Neural crest cell (in vitro differentiated cells): ENCODE measurements around the gene CAD. TPM values are rescaled to one million over a fixed set of nuclear protein-coding genes. Genes with fewer than 3 reads are reported as not detected.

ENCODE experiments used
- DNase-seq: peaks from one replicate; pipeline ENCODE4 v3.0.0; 2021; ENCODE audit warnings: low read depth, mixed read lengths, low spot score
- H3K27ac Mint-ChIP-seq: one replicate; pipeline ENCODE4 v1.8.0; 2021; ENCODE audit warnings: mild to moderate bottlenecking, mixed read lengths; ENCODE audit not compliant: unreplicated experiment
- H3K27me3 Mint-ChIP-seq: 2 replicates; pipeline ENCODE4 v1.8.0; 2021; ENCODE audit warnings: low read depth, mild to moderate bottlenecking, mixed read lengths
- H3K36me3 Mint-ChIP-seq: 2 replicates; pipeline ENCODE4 v1.8.0; 2021; ENCODE audit warnings: low read depth, mild to moderate bottlenecking, mixed read lengths
- H3K4me1 Mint-ChIP-seq: 2 replicates; pipeline ENCODE4 v1.8.0; 2021; ENCODE audit warnings: mixed read lengths
- H3K4me3 Mint-ChIP-seq: one replicate; pipeline ENCODE4 v1.8.0; 2021; ENCODE audit warnings: mild to moderate bottlenecking, mixed read lengths
- H3K9me3 Mint-ChIP-seq: 2 replicates; pipeline ENCODE4 v1.8.0; 2021; ENCODE audit warnings: mixed read lengths
- total RNA-seq: library from RNA; stranded (reverse); gene quantifications from 2 replicates; pipeline ENCODE4 v1.2.1, GENCODE V29; 2021
- TF ChIP-seq, protein P1 (sequence below): fragments of 200-600 bp; sonication (generic); conservative IDR thresholded peaks from 2 replicates; pipeline ENCODE4 v1.5.0; 2021; ENCODE audit warnings: antibody characterized with exemption, mild to moderate bottlenecking

Gene CAD
- total RNA-seq, 1 donor from 2014 or later = 117 TPM

DNA sequence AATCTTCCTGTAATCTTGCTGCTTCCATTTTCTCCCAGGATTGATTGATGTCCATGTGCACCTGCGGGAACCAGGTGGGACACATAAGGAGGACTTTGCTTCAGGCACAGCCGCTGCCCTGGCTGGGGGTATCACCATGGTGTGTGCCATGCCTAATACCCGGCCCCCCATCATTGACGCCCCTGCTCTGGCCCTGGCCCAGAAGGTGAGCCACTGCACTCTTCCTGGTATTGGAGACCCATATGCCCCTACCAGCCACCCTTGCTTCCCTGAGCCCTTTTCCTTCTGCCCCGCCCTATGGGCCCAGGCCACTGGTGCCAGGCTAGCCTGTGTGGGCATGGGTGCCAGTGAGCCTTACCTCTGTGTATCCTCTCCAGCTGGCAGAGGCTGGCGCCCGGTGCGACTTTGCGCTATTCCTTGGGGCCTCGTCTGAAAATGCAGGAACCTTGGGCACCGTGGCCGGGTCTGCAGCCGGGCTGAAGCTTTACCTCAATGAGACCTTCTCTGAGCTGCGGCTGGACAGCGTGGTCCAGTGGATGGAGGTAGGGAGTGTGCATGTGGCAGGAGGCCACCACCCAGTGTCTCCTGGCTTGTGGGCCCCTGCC is 20.3 kb downstream of the CAD start:
- no peaks in the 10 kb centered on the region for H3K9me3 Mint-ChIP-seq
- H3K27me3 Mint-ChIP-seq = no peaks in the 10 kb centered on the region
- peaks cover 13% of the 10 kb centered on the region for H3K36me3 Mint-ChIP-seq

DNA sequence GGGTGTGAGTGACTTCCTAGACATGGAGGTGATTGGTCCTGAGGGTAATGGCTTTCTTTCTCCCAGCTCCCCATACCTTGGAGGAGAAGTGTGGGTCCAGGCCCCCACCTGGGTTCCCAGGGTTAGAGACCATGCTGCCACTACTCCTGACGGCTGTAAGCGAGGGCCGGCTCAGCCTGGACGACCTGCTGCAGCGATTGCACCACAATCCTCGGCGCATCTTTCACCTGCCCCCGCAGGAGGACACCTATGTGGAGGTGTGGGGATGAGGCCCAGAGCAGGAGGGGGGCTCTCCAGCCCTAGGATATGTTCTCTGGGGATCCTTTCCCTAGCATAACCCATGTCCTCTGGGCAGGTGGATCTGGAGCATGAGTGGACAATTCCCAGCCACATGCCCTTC is 21.8 kb downstream of the CAD start:
- Mint-ChIP-seq H3K36me3 (peaks cover 13% of the 10 kb centered on the region), H3K27ac (no peak overlapping the region), H3K27me3 (no peaks in the 10 kb centered on the region), H3K9me3 (no peaks in the 10 kb centered on the region), H3K4me1 (no peaks in the 10 kb centered on the region), H3K4me3 (no peak overlapping the region)
- no peak for DNase-seq
- TF ChIP-seq, protein P1, sequence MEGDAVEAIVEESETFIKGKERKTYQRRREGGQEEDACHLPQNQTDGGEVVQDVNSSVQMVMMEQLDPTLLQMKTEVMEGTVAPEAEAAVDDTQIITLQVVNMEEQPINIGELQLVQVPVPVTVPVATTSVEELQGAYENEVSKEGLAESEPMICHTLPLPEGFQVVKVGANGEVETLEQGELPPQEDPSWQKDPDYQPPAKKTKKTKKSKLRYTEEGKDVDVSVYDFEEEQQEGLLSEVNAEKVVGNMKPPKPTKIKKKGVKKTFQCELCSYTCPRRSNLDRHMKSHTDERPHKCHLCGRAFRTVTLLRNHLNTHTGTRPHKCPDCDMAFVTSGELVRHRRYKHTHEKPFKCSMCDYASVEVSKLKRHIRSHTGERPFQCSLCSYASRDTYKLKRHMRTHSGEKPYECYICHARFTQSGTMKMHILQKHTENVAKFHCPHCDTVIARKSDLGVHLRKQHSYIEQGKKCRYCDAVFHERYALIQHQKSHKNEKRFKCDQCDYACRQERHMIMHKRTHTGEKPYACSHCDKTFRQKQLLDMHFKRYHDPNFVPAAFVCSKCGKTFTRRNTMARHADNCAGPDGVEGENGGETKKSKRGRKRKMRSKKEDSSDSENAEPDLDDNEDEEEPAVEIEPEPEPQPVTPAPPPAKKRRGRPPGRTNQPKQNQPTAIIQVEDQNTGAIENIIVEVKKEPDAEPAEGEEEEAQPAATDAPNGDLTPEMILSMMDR = no peak

More for the DNA sequence above, 20.3 kb downstream of the CAD start:
- DNase-seq = no peak
- TF ChIP-seq, protein P1 = no peak
- Mint-ChIP-seq H3K4me1 (no peaks in the 10 kb centered on the region), H3K4me3 (no peak overlapping the region), H3K27ac (no peak overlapping the region)

DNA sequence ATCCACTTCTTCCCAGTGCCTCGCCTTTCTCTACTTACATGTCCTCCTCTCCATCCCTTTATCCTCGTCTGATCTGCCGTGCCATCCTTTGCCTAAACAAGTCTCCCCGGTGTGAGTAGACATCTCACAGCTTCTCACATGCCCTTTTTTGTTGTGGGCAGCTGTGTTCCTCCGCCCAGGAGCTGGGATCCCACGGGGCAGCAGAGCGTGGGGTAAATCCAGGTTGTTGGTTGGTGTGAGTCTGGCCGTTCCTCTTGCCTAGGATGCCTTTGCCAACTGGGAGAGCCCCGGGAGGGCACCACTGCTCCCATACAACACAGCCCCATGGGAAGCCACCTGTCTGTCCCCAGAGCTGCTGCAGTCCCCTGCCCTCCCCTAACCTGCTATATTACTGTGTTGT is 23.2 kb downstream of the CAD start:
- no peaks in the 10 kb centered on the region for H3K27me3 Mint-ChIP-seq
- no peak overlapping the region for H3K4me3 Mint-ChIP-seq
- no peaks in the 10 kb centered on the region for H3K4me1 Mint-ChIP-seq
- no peaks in the 10 kb centered on the region for H3K9me3 Mint-ChIP-seq
- no peak for DNase-seq
- no peak overlapping the region for H3K27ac Mint-ChIP-seq
- TF ChIP-seq, protein P1 = no peak
- H3K36me3 Mint-ChIP-seq = peaks cover 13% of the 10 kb centered on the region

DNA sequence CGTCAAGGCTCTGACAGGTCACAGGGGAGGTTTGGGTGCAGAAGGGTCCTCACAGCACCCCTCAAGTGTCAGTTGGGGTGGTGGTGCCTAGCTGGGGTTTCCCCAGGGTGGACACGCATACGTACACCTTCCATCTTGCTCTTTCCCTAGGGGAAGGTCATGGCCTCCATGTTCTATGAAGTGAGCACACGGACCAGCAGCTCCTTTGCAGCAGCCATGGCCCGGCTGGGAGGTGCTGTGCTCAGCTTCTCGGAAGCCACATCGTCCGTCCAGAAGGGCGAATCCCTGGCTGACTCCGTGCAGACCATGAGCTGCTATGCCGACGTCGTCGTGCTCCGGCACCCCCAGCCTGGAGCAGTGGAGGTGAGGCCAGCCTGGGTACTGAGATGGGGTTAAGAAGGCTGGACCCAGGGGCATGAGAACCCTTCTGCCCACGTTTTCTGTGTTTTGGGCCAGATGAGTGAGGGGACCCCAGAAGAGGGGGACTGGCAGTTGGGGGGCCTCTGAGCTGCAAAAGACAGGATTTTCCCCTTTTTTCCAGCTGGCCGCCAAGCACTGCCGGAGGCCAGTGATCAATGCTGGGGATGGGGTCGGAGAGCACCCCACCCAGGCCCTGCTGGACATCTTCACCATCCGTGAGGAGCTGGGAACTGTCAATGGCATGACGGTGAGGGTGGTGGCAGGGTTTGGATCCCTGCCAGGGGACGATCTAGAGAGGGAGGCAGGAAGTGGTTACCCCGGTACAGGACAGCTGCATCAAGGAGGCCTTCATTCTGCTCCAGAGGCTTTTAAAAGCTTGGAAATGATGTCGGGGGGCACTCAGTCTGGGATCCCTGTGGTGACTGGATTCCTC is 24.8 kb downstream of the CAD start:
- H3K4me1 Mint-ChIP-seq = no peaks in the 10 kb centered on the region
- H3K27me3 Mint-ChIP-seq = no peaks in the 10 kb centered on the region
- H3K27ac Mint-ChIP-seq = no peak overlapping the region
- DNase-seq = no peak
- no peaks in the 10 kb centered on the region for H3K9me3 Mint-ChIP-seq
- H3K36me3 Mint-ChIP-seq = peaks cover 9% of the 10 kb centered on the region
- no peak overlapping the region for H3K4me3 Mint-ChIP-seq
- TF ChIP-seq, protein P1 = no peak

DNA sequence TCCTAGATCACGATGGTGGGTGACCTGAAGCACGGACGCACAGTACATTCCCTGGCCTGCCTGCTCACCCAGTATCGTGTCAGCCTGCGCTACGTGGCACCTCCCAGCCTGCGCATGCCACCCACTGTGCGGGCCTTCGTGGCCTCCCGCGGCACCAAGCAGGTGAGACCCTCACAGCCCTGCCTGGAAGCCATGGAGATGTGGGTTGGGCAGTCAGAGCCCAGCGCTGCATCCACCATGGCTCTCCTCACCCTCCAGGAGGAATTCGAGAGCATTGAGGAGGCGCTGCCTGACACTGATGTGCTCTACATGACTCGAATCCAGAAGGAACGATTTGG is 25.4 kb downstream of the CAD start:
- DNase-seq = no peak
- Mint-ChIP-seq H3K9me3 (no peaks in the 10 kb centered on the region), H3K27ac (no peak overlapping the region), H3K4me1 (no peaks in the 10 kb centered on the region), H3K36me3 (peaks cover 9% of the 10 kb centered on the region), H3K4me3 (no peak overlapping the region), H3K27me3 (peaks cover 2% of the 10 kb centered on the region)
- TF ChIP-seq, protein P1 = no peak
